Endodermal cell (in vitro differentiated cells): ENCODE measurements around the gene CAPN13. TPM values are rescaled to one million over a fixed set of nuclear protein-coding genes. Genes with fewer than 3 reads are reported as not detected.

ENCODE experiments used
- DNase-seq: peaks from one replicate; pipeline ENCODE4 v3.0.0-alpha.2; 2017
- H3K27ac ChIP-seq: 2 replicates; pipeline ENCODE4 v1.5.1; 2013; ENCODE audit warnings: mild to moderate bottlenecking, low read depth, low read length, moderate library complexity
- H3K27me3 ChIP-seq: 2 replicates; pipeline ENCODE4 v1.6.1; 2013; ENCODE audit warnings: mild to moderate bottlenecking, low read length, moderate library complexity; ENCODE audit not compliant: insufficient read depth, control insufficient read depth, poor library complexity, severe bottlenecking
- H3K36me3 ChIP-seq: 2 replicates; pipeline ENCODE4 v1.7.0; 2013; ENCODE audit warnings: mild to moderate bottlenecking, low read length, moderate library complexity; ENCODE audit not compliant: control insufficient read depth, insufficient read depth
- H3K4me1 ChIP-seq: one replicate; pipeline ENCODE4 v1.7.0; 2013; ENCODE audit warnings: low read length; ENCODE audit not compliant: control insufficient read depth, insufficient read depth
- H3K4me3 ChIP-seq: 2 replicates; pipeline ENCODE4 v1.5.1; 2013; ENCODE audit warnings: mild to moderate bottlenecking, low read length, moderate library complexity
- H3K9ac ChIP-seq: 2 replicates; pipeline ENCODE4 v1.6.1; 2013; ENCODE audit warnings: mild to moderate bottlenecking, low read length, moderate library complexity; ENCODE audit not compliant: poor library complexity, severe bottlenecking; ENCODE audit errors: extremely low read depth
- H3K9me3 ChIP-seq: 2 replicates; pipeline ENCODE4 v1.6.1; 2013; ENCODE audit warnings: mild to moderate bottlenecking, low read length, moderate library complexity; ENCODE audit not compliant: control insufficient read depth
- H3K27ac Mint-ChIP-seq: 2 replicates; pipeline ENCODE4 v1.8.0; 2020; ENCODE audit warnings: mixed read lengths
- H3K27me3 Mint-ChIP-seq: 2 replicates; pipeline ENCODE4 v1.8.0; 2021; ENCODE audit warnings: mild to moderate bottlenecking, mixed read lengths; ENCODE audit not compliant: insufficient read depth
- H3K36me3 Mint-ChIP-seq: 2 replicates; pipeline ENCODE4 v1.8.0; 2020; ENCODE audit warnings: low read depth, mixed read lengths
- H3K4me1 Mint-ChIP-seq: 2 replicates; pipeline ENCODE4 v1.8.0; 2020; ENCODE audit warnings: mixed read lengths
- H3K4me3 Mint-ChIP-seq: 2 replicates; pipeline ENCODE4 v1.8.0; 2020; ENCODE audit warnings: mild to moderate bottlenecking, moderate library complexity, mixed read lengths
- H3K9me3 Mint-ChIP-seq: 2 replicates; pipeline ENCODE4 v1.8.0; 2020; ENCODE audit warnings: mild to moderate bottlenecking, mixed read lengths
- WGBS, 2 experiments: methylation state at CpG; one replicate each; pipeline versions ENCODE4 v1.1.5 to v1.1.7; 2013; ENCODE audit warnings: missing lambda C conversion rate in 2 of 2, mixed read lengths in 1 of 2; ENCODE audit not compliant: insufficient coverage in 1 of 2, insufficient read length in 1 of 2; 5-methylcytosine and 5-hydroxymethylcytosine counted together
- total RNA-seq, 2 donors: library from RNA; stranded (reverse); fragmentation: NEBNext Ultra II Directional in 1 of 2; extraction: Animal tissue kit (Norgen Biotek cat#: 25700) in 1 of 2; gene quantifications; 2 replicates in 1 of 2; 3 replicates in 1 of 2; pipeline ENCODE4 v1.2.1, GENCODE V29; 2021
- TF ChIP-seq, protein P1 (sequence below): fragments of 200-600 bp; sonication (generic); conservative IDR thresholded peaks from 2 replicates; pipeline ENCODE4 v1.5.0; 2021; ENCODE audit warnings: antibody characterized with exemption, mild to moderate bottlenecking

The CAPN13 gene
- total RNA-seq, 2 donors from 2014 or later: 29.5 to 38.6 TPM

DNA sequence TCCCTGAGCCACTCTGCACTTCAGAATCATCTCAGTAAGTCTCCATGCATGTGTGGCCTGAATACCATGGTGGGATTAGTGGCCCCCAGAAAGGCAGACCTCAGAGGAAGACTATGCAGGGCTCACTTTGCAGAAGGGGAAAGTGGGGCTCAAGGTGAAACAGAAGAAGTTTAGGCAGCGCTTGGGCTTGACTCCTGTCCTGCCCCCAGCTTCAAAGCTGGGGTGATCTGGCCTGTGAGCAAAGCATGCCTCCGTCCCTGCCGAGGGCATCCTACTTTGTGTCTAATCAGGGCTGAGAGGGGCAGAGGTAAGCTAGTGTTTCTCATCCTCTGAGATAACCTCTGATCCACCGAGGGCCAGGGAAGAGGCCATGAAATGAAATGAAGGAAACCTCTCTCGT is 7.9 kb downstream of the CAPN13 start:
- Mint-ChIP-seq H3K4me3 (no peak overlapping the region), H3K27ac (peak overlapping the region; percentile 86), H3K4me1 (peaks cover 37% of the 10 kb centered on the region), H3K9me3 (no peaks in the 10 kb centered on the region), H3K36me3 (peaks cover 21% of the 10 kb centered on the region), H3K27me3 (no peaks in the 10 kb centered on the region)
- H3K36me3 ChIP-seq: peaks cover 3% of the 10 kb centered on the region
- no peak for DNase-seq
- no peaks in the 10 kb centered on the region for H3K27me3 ChIP-seq
- peaks cover 12% of the 10 kb centered on the region for H3K4me1 ChIP-seq
- no peak overlapping the region for H3K9ac ChIP-seq
- H3K9me3 ChIP-seq: no peaks in the 10 kb centered on the region
- TF ChIP-seq, protein P1, sequence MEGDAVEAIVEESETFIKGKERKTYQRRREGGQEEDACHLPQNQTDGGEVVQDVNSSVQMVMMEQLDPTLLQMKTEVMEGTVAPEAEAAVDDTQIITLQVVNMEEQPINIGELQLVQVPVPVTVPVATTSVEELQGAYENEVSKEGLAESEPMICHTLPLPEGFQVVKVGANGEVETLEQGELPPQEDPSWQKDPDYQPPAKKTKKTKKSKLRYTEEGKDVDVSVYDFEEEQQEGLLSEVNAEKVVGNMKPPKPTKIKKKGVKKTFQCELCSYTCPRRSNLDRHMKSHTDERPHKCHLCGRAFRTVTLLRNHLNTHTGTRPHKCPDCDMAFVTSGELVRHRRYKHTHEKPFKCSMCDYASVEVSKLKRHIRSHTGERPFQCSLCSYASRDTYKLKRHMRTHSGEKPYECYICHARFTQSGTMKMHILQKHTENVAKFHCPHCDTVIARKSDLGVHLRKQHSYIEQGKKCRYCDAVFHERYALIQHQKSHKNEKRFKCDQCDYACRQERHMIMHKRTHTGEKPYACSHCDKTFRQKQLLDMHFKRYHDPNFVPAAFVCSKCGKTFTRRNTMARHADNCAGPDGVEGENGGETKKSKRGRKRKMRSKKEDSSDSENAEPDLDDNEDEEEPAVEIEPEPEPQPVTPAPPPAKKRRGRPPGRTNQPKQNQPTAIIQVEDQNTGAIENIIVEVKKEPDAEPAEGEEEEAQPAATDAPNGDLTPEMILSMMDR: no peak
- H3K27ac ChIP-seq: no peak overlapping the region
- 81 to 90% methylated on average over 3 to 5 of the region's 5 CpGs for WGBS, 2 experiments
- no peak overlapping the region for H3K4me3 ChIP-seq

DNA sequence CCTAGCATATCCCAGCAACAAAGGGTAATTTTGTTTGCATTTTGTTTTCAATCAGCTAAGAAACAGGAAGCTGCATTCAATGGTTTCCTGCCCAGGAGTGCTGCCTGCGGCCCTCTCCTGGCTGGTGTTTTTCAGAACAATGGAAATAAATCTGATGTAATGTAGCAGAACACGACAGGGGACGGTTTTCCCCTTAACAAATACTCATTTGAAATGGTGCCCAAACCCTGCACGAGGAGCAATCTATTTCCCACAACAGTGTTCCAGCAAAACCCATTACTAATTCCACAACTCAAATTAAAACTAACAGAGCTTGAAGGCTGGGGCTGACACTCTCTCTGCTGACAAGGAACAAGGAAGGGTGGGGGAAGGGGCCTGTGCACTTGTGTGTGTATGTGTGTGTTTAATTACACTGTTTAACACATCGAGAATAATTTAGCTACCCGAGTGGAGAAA is 8.7 kb downstream of the CAPN13 start:
- H3K4me1 ChIP-seq: peaks cover 12% of the 10 kb centered on the region
- no peak overlapping the region for H3K4me3 ChIP-seq
- H3K27ac ChIP-seq: peak overlapping the region; percentile 17
- H3K36me3 Mint-ChIP-seq: peaks cover 24% of the 10 kb centered on the region
- no peaks in the 10 kb centered on the region for H3K27me3 ChIP-seq
- peaks cover 3% of the 10 kb centered on the region for H3K36me3 ChIP-seq
- peaks cover 32% of the 10 kb centered on the region for H3K4me1 Mint-ChIP-seq
- 59 to 65% methylated on average over 2 to 6 of the region's 6 CpGs for WGBS, 2 experiments
- peak overlapping the region; percentile 86 for H3K27ac Mint-ChIP-seq
- H3K9ac ChIP-seq: no peak overlapping the region
- H3K27me3 Mint-ChIP-seq: no peaks in the 10 kb centered on the region
- H3K9me3 ChIP-seq: no peaks in the 10 kb centered on the region
- TF ChIP-seq, protein P1: no peak
- no peak for DNase-seq
- no peaks in the 10 kb centered on the region for H3K9me3 Mint-ChIP-seq
- H3K4me3 Mint-ChIP-seq: no peak overlapping the region

DNA sequence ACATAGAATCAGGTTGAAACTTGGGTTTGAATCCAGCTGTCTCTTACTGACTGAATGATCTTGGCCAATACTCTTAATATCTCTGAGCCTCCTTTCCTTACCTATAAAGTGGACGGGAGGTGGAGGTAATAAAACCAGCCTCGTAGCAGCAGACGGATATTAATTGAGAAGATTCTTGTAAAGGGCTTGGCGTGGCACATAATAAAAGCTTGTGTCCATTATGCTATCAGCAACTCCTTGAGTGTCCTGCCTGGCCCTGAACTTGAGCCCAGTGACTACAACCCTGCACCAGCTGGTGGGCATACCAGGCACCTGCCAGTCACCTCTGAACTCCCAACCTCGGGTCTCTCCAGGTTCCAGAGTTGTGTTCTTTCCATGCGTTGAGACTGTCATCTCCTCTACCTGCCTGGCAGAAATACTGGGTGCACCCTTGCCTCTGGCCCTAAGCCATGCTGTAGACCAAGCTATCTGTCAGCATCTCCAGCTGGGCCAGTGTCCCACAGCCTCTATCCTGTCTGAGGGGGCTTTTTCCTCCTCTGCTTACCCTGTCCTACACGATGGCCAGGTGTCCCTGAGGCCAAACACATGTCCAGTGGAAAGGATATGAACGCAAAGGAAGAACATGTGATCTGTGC is 9.7 kb downstream of the CAPN13 start:
- Mint-ChIP-seq H3K9me3 (no peaks in the 10 kb centered on the region), H3K36me3 (peaks cover 19% of the 10 kb centered on the region), H3K27me3 (no peaks in the 10 kb centered on the region), H3K4me3 (no peak overlapping the region), H3K4me1 (peaks cover 32% of the 10 kb centered on the region), H3K27ac (peak overlapping the region; percentile 77)
- Histone ChIP-seq H3K9ac (no peak overlapping the region), H3K27me3 (no peaks in the 10 kb centered on the region), H3K36me3 (peaks cover 3% of the 10 kb centered on the region), H3K27ac (no peak overlapping the region), H3K9me3 (no peaks in the 10 kb centered on the region), H3K4me3 (no peak overlapping the region), H3K4me1 (peaks cover 12% of the 10 kb centered on the region)
- DNase-seq: no peak
- 96 to 99% methylated on average over 6 to 8 of the region's 8 CpGs for WGBS, 2 experiments
- TF ChIP-seq, protein P1: no peak
